ENCODE results near the gene PTPN23. TPM values are rescaled to one million over a fixed set of nuclear protein-coding genes. Genes with fewer than 3 reads are reported as not detected.

PTPN23 gene
- total RNA-seq, 1 donor from 2014 or later = 40.3 TPM

DNA sequence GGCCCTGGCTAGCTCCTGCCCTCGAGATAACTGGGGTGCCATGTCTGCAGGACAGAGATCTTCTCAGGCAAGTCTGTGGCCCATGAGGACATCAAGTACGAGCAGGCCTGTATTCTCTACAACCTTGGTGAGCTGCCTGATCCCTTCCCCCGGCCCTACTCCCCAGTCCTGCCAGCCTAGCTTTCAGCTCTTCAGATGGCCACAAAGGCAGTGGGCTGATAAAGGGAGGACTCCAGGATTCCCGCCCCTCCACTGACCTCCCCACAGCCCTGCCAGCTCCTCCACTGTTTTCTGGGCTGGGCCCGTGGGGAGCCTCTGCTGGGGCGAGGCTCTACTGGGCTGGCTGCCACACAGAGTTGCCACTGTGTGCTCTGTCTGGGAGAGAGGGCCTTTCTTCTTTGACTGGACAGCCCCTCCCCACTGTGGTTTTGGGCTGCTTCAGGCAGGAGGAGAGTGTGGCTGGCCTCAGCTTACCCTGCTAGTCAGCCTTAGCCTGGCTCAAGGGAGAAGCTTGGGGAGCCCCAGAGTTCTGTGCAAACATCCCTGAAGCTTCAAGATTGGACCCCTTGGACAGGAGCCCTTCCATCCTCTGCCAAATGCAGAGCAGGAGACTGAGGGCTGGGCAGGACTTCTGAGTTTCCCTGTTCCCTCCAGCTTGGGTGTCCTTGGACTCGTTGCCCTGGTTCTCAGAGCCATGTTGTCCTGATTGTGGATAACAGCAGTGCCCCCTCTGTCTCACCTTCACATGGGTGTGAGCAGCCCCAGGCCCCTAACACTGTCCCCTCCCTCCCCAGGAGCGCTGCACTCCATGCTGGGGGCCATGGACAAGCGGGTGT is 24.4 kb downstream of the PTPN23 start:
- H3K4me1 Mint-ChIP-seq (ENCODE audit: low read depth, unreplicated experiment) = peaks cover 7% of the 10 kb centered on the region
- peaks cover 11% of the 10 kb centered on the region for H3K4me1 ChIP-seq (ENCODE audit: insufficient read depth, low read length)
- H3K36me3 ChIP-seq (ENCODE audit: insufficient read depth, low read length) = peaks cover 4% of the 10 kb centered on the region
- H3K9me3 Mint-ChIP-seq (ENCODE audit: unreplicated experiment) = no peaks in the 10 kb centered on the region
- no peak overlapping the region for H3K27ac ChIP-seq (ENCODE audit: low read depth, low read length)
- H3K27me3 Mint-ChIP-seq (ENCODE audit: low read depth, unreplicated experiment) = no peaks in the 10 kb centered on the region
- H3K79me2 ChIP-seq (ENCODE audit: insufficient read depth, low read length) = peaks cover 24% of the 10 kb centered on the region
- H4K20me1 ChIP-seq (ENCODE audit: insufficient read depth, low read length) = peaks cover 45% of the 10 kb centered on the region
- peak overlapping the region; percentile 10 for H3K9ac ChIP-seq (ENCODE audit: low read length)
- DNase-seq (ENCODE audit: low read depth) (peak; percentile 59), FAIRE-seq (no peak)
- TF ChIP-seq EZH2 (IDR thresholded peaks at IDR 0.05; ENCODE audit: insufficient read depth, low read length) (no peak), CTCF (IDR thresholded peaks at IDR 0.05; ENCODE audit: insufficient read depth, low read depth, low read length) (no peak)
- no peaks in the 10 kb centered on the region for H3K27me3 ChIP-seq (ENCODE audit: insufficient read depth, low read length)
- no peak overlapping the region for H3K27ac Mint-ChIP-seq (ENCODE audit: unreplicated experiment)
- H3K36me3 Mint-ChIP-seq (ENCODE audit: low read depth, unreplicated experiment) = peaks cover 9% of the 10 kb centered on the region
- H3K9me3 ChIP-seq (ENCODE audit: insufficient read depth, low read depth, low read length) = no peaks in the 10 kb centered on the region
- no peak overlapping the region for H3K4me2 ChIP-seq (ENCODE audit: low read length)
- peak overlapping the region; percentile 20 for H3K4me3 Mint-ChIP-seq (ENCODE audit: unreplicated experiment)
- no peak overlapping the region for H2AFZ ChIP-seq (ENCODE audit: low read depth, low read length)
- no peak overlapping the region for H3K4me3 ChIP-seq (ENCODE audit: insufficient read depth, low read depth, low read length)

DNA sequence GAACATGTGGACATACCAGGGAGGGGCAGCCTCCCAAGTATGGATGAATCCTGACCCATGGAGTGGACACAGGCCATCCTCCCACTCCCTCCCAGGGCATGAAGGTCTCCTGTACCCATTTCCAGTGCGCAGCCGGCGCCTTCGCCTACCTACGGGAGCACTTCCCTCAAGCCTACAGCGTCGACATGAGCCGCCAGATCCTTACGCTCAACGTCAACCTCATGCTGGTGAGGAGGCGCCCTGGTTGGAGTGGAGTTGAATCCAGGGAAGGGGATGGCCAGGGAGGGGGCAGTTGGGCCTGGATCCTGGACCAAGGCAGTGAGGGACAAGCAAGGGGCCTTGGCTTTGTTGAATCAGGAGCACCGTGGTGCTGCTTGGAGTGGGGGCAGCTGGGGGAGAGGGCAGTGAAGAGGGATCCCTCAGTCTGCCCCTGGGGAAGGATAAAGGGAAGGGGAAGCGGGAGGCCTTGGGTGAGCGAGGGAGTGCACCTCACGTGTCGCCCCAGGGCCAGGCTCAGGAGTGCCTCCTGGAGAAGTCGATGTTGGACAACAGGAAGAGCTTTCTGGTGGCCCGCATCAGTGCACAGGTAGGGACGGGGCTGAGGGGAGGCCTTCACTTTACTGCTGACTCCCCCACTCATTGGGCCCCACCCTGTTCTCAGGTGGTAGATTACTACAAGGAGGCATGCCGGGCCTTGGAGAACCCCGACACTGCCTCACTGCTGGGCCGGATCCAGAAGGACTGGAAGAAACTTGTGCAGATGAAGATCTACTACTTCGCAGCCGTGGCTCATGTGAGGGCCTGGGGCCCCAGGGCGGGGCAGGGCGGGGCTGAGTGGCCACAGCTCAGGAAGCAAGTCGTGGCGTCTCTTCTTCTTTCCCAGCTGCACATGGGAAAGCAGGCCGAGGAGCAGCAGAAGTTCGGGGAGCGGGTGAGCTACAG is 25.3 kb downstream of the PTPN23 start:
- Mint-ChIP-seq H3K9me3 (ENCODE audit: unreplicated experiment) (no peaks in the 10 kb centered on the region), H3K4me1 (ENCODE audit: low read depth, unreplicated experiment) (peaks cover 7% of the 10 kb centered on the region), H3K27me3 (ENCODE audit: low read depth, unreplicated experiment) (no peaks in the 10 kb centered on the region), H3K27ac (ENCODE audit: unreplicated experiment) (no peak overlapping the region), H3K36me3 (ENCODE audit: low read depth, unreplicated experiment) (peaks cover 9% of the 10 kb centered on the region), H3K4me3 (ENCODE audit: unreplicated experiment) (no peak overlapping the region)
- Histone ChIP-seq H3K4me1 (ENCODE audit: insufficient read depth, low read length) (peaks cover 11% of the 10 kb centered on the region), H3K27ac (ENCODE audit: low read depth, low read length) (no peak overlapping the region), H3K79me2 (ENCODE audit: insufficient read depth, low read length) (peaks cover 22% of the 10 kb centered on the region), H4K20me1 (ENCODE audit: insufficient read depth, low read length) (peaks cover 43% of the 10 kb centered on the region), H3K9me3 (ENCODE audit: insufficient read depth, low read depth, low read length) (no peaks in the 10 kb centered on the region), H3K4me3 (ENCODE audit: insufficient read depth, low read depth, low read length) (no peak overlapping the region), H2AFZ (ENCODE audit: low read depth, low read length) (no peak overlapping the region), H3K27me3 (ENCODE audit: insufficient read depth, low read length) (no peaks in the 10 kb centered on the region), H3K36me3 (ENCODE audit: insufficient read depth, low read length) (peaks cover 4% of the 10 kb centered on the region), H3K9ac (ENCODE audit: low read length) (no peak overlapping the region), H3K4me2 (ENCODE audit: low read length) (no peak overlapping the region)
- TF ChIP-seq EZH2 (IDR thresholded peaks at IDR 0.05; ENCODE audit: insufficient read depth, low read length) (no peak), CTCF (IDR thresholded peaks at IDR 0.05; ENCODE audit: insufficient read depth, low read depth, low read length) (no peak)
- FAIRE-seq (no peak), DNase-seq (ENCODE audit: low read depth) (no peak)

Data from astrocyte (in vitro differentiated cells and primary cell).